ENCODE data around the gene UBE2Q2. TPM values are rescaled to one million over a fixed set of nuclear protein-coding genes. Genes with fewer than 3 reads are reported as not detected.
A peak's percentile ranks its signal among the peaks of the same experiment; 100 is the strongest.

UBE2Q2 gene
- total and polyA plus RNA-seq, 9 of the 15 experiments (the other 6 are each of a cell fraction or from before 2014, with no cell fraction given) = 6.2 to 24.0 (median 16.2) TPM

DNA sequence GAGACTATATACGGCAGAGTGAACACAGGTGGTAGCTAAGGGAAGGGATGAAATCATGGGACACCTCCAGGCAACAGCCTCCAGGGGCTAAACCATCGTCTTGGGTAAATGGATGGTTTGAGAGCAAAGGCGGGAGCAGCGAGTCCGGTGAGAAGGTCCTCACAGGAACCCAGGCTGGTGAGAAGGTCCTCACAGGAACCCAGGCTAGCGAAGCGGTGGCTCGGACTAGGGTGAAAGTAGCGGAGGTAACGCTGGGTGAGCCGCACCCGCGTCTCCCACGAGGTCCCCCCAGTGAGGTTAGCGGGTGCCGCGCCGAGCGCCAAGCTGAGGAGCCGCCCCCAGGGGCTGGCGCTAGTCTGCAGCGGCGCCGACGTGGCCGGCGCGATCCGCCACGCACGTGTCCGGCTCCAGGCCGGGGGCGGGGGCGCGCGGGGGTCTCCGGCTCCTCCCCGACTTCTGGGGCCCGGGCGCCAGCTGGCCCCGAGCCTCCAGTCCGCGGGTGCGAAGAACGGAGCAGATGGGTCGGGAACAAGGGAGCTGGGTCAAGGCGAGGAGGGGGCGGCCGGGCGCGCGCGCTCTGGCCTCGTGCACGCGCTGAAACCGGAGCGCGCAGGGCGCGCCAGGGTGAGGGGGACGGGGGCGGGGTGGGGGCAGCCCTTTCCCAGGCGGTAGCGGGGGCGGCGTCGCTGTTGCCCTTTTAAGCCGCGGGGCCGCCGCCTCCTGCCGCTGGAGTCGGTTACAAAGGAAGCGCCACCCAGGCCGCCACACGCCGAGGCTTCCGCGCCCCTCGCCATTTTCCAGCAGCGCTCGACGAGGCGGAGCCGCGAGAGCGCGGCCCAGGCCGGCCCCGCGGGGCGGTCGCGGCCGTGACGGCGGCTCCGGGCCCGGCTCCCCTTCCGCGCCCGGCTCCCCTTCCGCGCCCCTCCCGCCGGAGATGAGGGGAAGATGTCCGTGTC lies at the start of gene UBE2Q2 (continued):
- TF ChIP-seq HBP1 (CRISPR knock-in tag; IDR thresholded peaks at IDR 0.05) (no peak), SNRNP70 (optimal IDR thresholded peaks at IDR 0.05; ENCODE audit: low read depth, low read length) (no peak), MXD1 (CRISPR knock-in tag; IDR thresholded peaks at IDR 0.05; ENCODE audit: borderline replicate concordance, poor library complexity, severe bottlenecking) (peak; percentile 70), FOXA3 (CRISPR knock-in tag; conservative IDR thresholded peaks at IDR 0.05 in 1 of 2, IDR thresholded peaks at IDR 0.05 in 1 of 2) (peak in 1 of 2 experiments; percentile 60; a peak in 1 of 4 replicates), CREB3 (tag; conservative IDR thresholded peaks at IDR 0.05; ENCODE audit: low read depth) (peak; percentile 79), ZNF263 (CRISPR knock-in tag; IDR thresholded peaks at IDR 0.05; ENCODE audit: borderline replicate concordance) (no peak), MLX (CRISPR knock-in tag; conservative IDR thresholded peaks at IDR 0.05) (no peak), ZBTB1 (CRISPR knock-in tag; IDR thresholded peaks at IDR 0.05; ENCODE audit: borderline replicate concordance, low read depth) (no peak), ARID4B (CRISPR knock-in tag; IDR thresholded peaks at IDR 0.05) (peak; percentile 39; the same call in 1 of the 2 replicates), PHTF2 (CRISPR knock-in tag; IDR thresholded peaks at IDR 0.05) (no peak), HSF4 (CRISPR knock-in tag; IDR thresholded peaks at IDR 0.05; ENCODE audit: borderline replicate concordance) (no peak), SNAPC5 (CRISPR knock-in tag; IDR thresholded peaks at IDR 0.05) (no peak)
- TF ChIP-seq, protein P1, sequence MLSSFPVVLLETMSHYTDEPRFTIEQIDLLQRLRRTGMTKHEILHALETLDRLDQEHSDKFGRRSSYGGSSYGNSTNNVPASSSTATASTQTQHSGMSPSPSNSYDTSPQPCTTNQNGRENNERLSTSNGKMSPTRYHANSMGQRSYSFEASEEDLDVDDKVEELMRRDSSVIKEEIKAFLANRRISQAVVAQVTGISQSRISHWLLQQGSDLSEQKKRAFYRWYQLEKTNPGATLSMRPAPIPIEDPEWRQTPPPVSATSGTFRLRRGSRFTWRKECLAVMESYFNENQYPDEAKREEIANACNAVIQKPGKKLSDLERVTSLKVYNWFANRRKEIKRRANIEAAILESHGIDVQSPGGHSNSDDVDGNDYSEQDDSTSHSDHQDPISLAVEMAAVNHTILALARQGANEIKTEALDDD (IDR thresholded peaks at IDR 0.05) = no peak; the same call in 1 of the 2 replicates

Data from K562 (cell line).